ENCODE measurements around the gene HSPB7.

DNA sequence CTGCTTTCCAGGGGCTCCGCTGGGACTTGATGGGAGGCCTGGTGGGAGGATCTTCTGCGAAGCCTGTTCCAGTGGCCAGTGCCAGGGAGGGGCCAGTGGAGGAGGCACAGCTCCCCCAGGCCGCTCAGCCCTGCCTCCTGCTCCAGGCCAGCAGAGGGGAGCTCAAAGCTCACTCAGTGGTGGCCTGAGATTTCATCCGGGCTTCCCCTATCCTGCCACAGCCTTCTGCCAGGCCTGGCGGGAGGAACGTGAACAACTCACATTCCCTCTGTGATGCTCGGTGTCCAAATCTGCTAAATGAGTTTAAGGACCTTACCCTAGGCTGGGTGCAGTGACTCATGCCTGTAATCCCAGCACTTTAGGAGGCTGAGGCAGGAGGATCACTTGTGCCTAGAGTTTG, 29.0 kb upstream of the HSPB7 start:
- TF ChIP-seq, protein P1, sequence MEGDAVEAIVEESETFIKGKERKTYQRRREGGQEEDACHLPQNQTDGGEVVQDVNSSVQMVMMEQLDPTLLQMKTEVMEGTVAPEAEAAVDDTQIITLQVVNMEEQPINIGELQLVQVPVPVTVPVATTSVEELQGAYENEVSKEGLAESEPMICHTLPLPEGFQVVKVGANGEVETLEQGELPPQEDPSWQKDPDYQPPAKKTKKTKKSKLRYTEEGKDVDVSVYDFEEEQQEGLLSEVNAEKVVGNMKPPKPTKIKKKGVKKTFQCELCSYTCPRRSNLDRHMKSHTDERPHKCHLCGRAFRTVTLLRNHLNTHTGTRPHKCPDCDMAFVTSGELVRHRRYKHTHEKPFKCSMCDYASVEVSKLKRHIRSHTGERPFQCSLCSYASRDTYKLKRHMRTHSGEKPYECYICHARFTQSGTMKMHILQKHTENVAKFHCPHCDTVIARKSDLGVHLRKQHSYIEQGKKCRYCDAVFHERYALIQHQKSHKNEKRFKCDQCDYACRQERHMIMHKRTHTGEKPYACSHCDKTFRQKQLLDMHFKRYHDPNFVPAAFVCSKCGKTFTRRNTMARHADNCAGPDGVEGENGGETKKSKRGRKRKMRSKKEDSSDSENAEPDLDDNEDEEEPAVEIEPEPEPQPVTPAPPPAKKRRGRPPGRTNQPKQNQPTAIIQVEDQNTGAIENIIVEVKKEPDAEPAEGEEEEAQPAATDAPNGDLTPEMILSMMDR (IDR thresholded peaks at IDR 0.05; ENCODE audit: borderline replicate concordance, extremely low read depth, low read length, poor library complexity, severe bottlenecking): no peak
- no peak for TF ChIP-seq EZH2 (IDR thresholded peaks at IDR 0.05; ENCODE audit: borderline replicate concordance, low read depth, low read length, severe bottlenecking)

Data from DND-41 (cell line).